GM20000 (cell line): Measurements from ENCODE around the gene HOOK1.
"Not testable (repeated sequence)": the region's sequence is repeated elsewhere in the genome, so short reads cannot be mapped to it uniquely, and the experiment has no call there.

Experiments used
- DNase-seq: peaks from one replicate; pipeline ENCODE4 v3.0.0; 2012; ENCODE audit warnings: low spot score
- CTCF ChIP-seq: IDR thresholded peaks from 2 replicates; pipeline ENCODE4 v1.5.1; 2012; ENCODE audit warnings: mild to moderate bottlenecking, control low read depth; ENCODE audit errors: extremely low read depth, missing control alignments

Gene HOOK1

GRCh38 chr1:59827055-59827643, 12.4 kb downstream of the HOOK1 start:
- no peak for TF ChIP-seq CTCF
- no peak for DNase-seq

GRCh38 chr1:59828160-59828559, 13.4 kb downstream of the HOOK1 start:
- TF ChIP-seq CTCF = no peak
- DNase-seq = no peak

- DNase-seq = no peak
- TF ChIP-seq CTCF = no peak
Measured at GRCh38 chr1:59831529-59831928, 16.8 kb downstream of the HOOK1 start.

- no peak for TF ChIP-seq CTCF
- no peak for DNase-seq
Measured at GRCh38 chr1:59833022-59833421, 18.3 kb downstream of the HOOK1 start.

GRCh38 chr1:59833991-59834390, 19.2 kb downstream of the HOOK1 start:
- DNase-seq = no peak
- TF ChIP-seq CTCF = no peak

- not testable (repeated sequence) for DNase-seq
Measured at GRCh38 chr1:59837857-59838256, 23.1 kb downstream of the HOOK1 start.

GRCh38 chr1:59845091-59845490, 30.3 kb downstream of the HOOK1 start:
- no peak for DNase-seq
- TF ChIP-seq CTCF = no peak

GRCh38 chr1:59846209-59846894, 31.6 kb downstream of the HOOK1 start:
- no peak for DNase-seq
- TF ChIP-seq CTCF = no peak
